Measurements from ENCODE around the gene DPYD.

Gene DPYD

GRCh38 chr1:97781762-97782337 lies 139.0 kb downstream of the DPYD start:
- no peak for DNase-seq

- DNase-seq: no peak
Measured at GRCh38 chr1:97780884-97781283, 139.9 kb downstream of the DPYD start.

GRCh38 chr1:97778718-97779117 lies 142.1 kb downstream of the DPYD start:
- no peak for DNase-seq

- no peak for DNase-seq
Measured at GRCh38 chr1:97770376-97770775, 150.5 kb downstream of the DPYD start.

GRCh38 chr1:97767381-97767780 lies 153.5 kb downstream of the DPYD start:
- DNase-seq: no peak

GRCh38 chr1:97764991-97765390 lies 155.8 kb downstream of the DPYD start:
- no peak for DNase-seq

GRCh38 chr1:97761637-97762036 lies 159.2 kb downstream of the DPYD start:
- no peak for DNase-seq

- DNase-seq: no peak
Measured at GRCh38 chr1:97759078-97759477, 161.8 kb downstream of the DPYD start.

- no peak for DNase-seq
Measured at GRCh38 chr1:97758541-97759057, 162.2 kb downstream of the DPYD start.

GRCh38 chr1:97745912-97746311 lies 174.9 kb downstream of the DPYD start:
- no peak for DNase-seq

- no peak for DNase-seq
Measured at GRCh38 chr1:97744977-97745376, 175.9 kb downstream of the DPYD start.

- DNase-seq: no peak
Measured at GRCh38 chr1:97743129-97743528, 177.7 kb downstream of the DPYD start.

- DNase-seq: no peak
Measured at GRCh38 chr1:97740891-97741290, 179.9 kb downstream of the DPYD start.

GRCh38 chr1:97739596-97740103 lies 181.2 kb downstream of the DPYD start:
- DNase-seq: no peak

GRCh38 chr1:97738270-97738669 lies 182.6 kb downstream of the DPYD start:
- no peak for DNase-seq

- no peak for DNase-seq
Measured at GRCh38 chr1:97730271-97730670, 190.6 kb downstream of the DPYD start.

GRCh38 chr1:97728436-97728835 lies 192.4 kb downstream of the DPYD start:
- DNase-seq: no peak

- DNase-seq: no peak
Measured at GRCh38 chr1:97727029-97727428, 193.8 kb downstream of the DPYD start.

- no peak for DNase-seq
Measured at GRCh38 chr1:97726386-97726785, 194.4 kb downstream of the DPYD start.

GRCh38 chr1:97721221-97721620 lies 199.6 kb downstream of the DPYD start:
- no peak for DNase-seq

GRCh38 chr1:97712980-97713379 lies 207.9 kb downstream of the DPYD start:
- no peak for DNase-seq

- DNase-seq: no peak
Measured at GRCh38 chr1:97711858-97712257, 209.0 kb downstream of the DPYD start.

- no peak for DNase-seq
Measured at GRCh38 chr1:97693601-97694000, 227.2 kb downstream of the DPYD start.

GRCh38 chr1:97691325-97691724 lies 229.5 kb downstream of the DPYD start:
- no peak for DNase-seq

- no peak for DNase-seq
Measured at GRCh38 chr1:97685360-97685759, 235.5 kb downstream of the DPYD start.
